B cell (primary cell): ENCODE measurements around the gene TBC1D14. TPM values are rescaled to one million over a fixed set of nuclear protein-coding genes. Genes with fewer than 3 reads are reported as not detected.

Experiments used
- ATAC-seq: fragments of 200-7000 bp; cut with Tn5 transposase; one replicate; pipeline ENCODE4 v1.10.0; 2021; ENCODE audit warnings: low read depth, mild to moderate bottlenecking, moderate number of reproducible peaks, moderate library complexity
- CTCF ChIA-PET: fragments of 350-600 bp; sonication (Branson Sonifier 250); formaldehyde crosslinking; loops from one replicate; lab custom pipeline; 2021; ENCODE audit warnings: antibody characterized with exemption, inconsistent platforms; lab: Charles Lee
- POLR2A ChIA-PET: fragments of 350-600 bp; sonication (Branson Sonifier 250); formaldehyde crosslinking; loops from one replicate; lab custom pipeline; 2021; ENCODE audit warnings: antibody characterized with exemption; lab: Charles Lee
- DNase-seq: peaks from one replicate; pipeline ENCODE4 v3.0.0; 2013
- H2AFZ ChIP-seq: 2 replicates; pipeline ENCODE4 v1.6.1; 2012; ENCODE audit warnings: mild to moderate bottlenecking, low read depth, low read length; ENCODE audit not compliant: insufficient read depth, poor library complexity, severe bottlenecking
- H3K27ac ChIP-seq, 2 donors: 1 replicate in 1 of 2; 2 replicates in 1 of 2; pipeline ENCODE4 v1.5.1; 2012 to 2013; ENCODE audit warnings: low read length in 2 of 2, mild to moderate bottlenecking in 2 of 2, moderate library complexity in 1 of 2
- H3K27me3 ChIP-seq, 4 experiments: fragments of 200-600 bp in 1 of 4; sonication (generic) in 1 of 4; replicated peaks in 1 of 4; 1 replicate in 2 of 4; 2 replicates in 2 of 4; pipeline versions ENCODE4 v1.6.1 to v1.7.0; 2013 to 2016; ENCODE audit warnings: low read length in 3 of 4, mild to moderate bottlenecking in 2 of 4, mixed read lengths in 1 of 4, moderate library complexity in 1 of 4; ENCODE audit not compliant: insufficient read depth in 4 of 4, control insufficient read depth in 3 of 4; ENCODE audit errors: control extremely low read depth in 1 of 4
- H3K36me3 ChIP-seq, 2 experiments: replicated peaks in 1 of 2; 1 replicate in 1 of 2; 2 replicates in 1 of 2; pipeline versions ENCODE4 v1.6.1 to v1.7.1; 2013; ENCODE audit warnings: low read length in 1 of 2; ENCODE audit not compliant: insufficient read depth in 2 of 2, control insufficient read depth in 1 of 2; ENCODE audit errors: control extremely low read depth in 1 of 2, extremely low read depth in 1 of 2
- H3K4me1 ChIP-seq, 2 donors: fragments of 200-600 bp in 1 of 2; sonication (generic) in 1 of 2; 1 replicate in 1 of 2; 2 replicates in 1 of 2; pipeline versions ENCODE4 v1.5.1 to v1.6.1; 2013 to 2017; ENCODE audit warnings: low read length in 2 of 2; ENCODE audit not compliant: control insufficient read depth in 2 of 2, insufficient read depth in 2 of 2
- H3K4me2 ChIP-seq: replicated peaks from 2 replicates; pipeline ENCODE3; 2012; ENCODE audit warnings: mild to moderate bottlenecking, low read depth, low read length; ENCODE audit not compliant: poor library complexity, severe bottlenecking
- H3K4me3 ChIP-seq, 5 experiments: fragments of 200-600 bp in 1 of 5; sonication (generic) in 1 of 5; 1 replicate in 3 of 5; 2 replicates in 2 of 5; pipeline versions ENCODE4 v1.5.1 to v1.7.0; 2011 to 2016; ENCODE audit warnings: low read length in 4 of 5, mild to moderate bottlenecking in 4 of 5, low read depth in 2 of 5, control low read depth in 1 of 5, moderate library complexity in 1 of 5; ENCODE audit not compliant: insufficient read depth in 1 of 5; ENCODE audit errors: control extremely low read depth in 1 of 5, extremely low read depth in 1 of 5
- H3K79me2 ChIP-seq: fragments of 200-600 bp; sonication (generic); one replicate; pipeline ENCODE4 v1.6.0; 2016; ENCODE audit warnings: low read length; ENCODE audit not compliant: control insufficient read depth, insufficient read depth
- H3K9ac ChIP-seq: fragments of 200-600 bp; sonication (generic); 2 replicates; pipeline ENCODE4 v1.6.1; 2017; ENCODE audit warnings: mild to moderate bottlenecking, low read length, moderate library complexity
- H3K9me3 ChIP-seq, 3 donors: one replicate each; pipeline versions ENCODE4 v1.6.1 to v1.7.1; 2013; ENCODE audit warnings: low read length in 2 of 3; ENCODE audit not compliant: control insufficient read depth in 2 of 3, insufficient read depth in 1 of 3; ENCODE audit errors: control extremely low read depth in 1 of 3
- H4K20me1 ChIP-seq: 2 replicates; pipeline ENCODE4 v1.6.0; 2012; ENCODE audit warnings: mild to moderate bottlenecking, low read length; ENCODE audit not compliant: insufficient read depth, control insufficient read depth, poor library complexity, severe bottlenecking
- H3K27ac Mint-ChIP-seq: one replicate; pipeline ENCODE4 v1.8.0; 2021; ENCODE audit warnings: mixed read lengths
- H3K27me3 Mint-ChIP-seq: one replicate; pipeline ENCODE4 v1.8.0; 2021; ENCODE audit warnings: mixed read lengths
- H3K4me1 Mint-ChIP-seq: one replicate; pipeline ENCODE4 v1.8.0; 2021; ENCODE audit warnings: mixed read lengths
- H3K4me3 Mint-ChIP-seq: one replicate; pipeline ENCODE4 v1.8.0; 2021; ENCODE audit warnings: mixed read lengths
- H3K9me3 Mint-ChIP-seq: one replicate; pipeline ENCODE4 v1.8.0; 2022; ENCODE audit warnings: mixed read lengths; ENCODE audit not compliant: insufficient read depth
- EZH2 ChIP-seq: IDR thresholded peaks from 2 replicates; pipeline ENCODE4 v1.6.1; 2012; ENCODE audit warnings: borderline replicate concordance, low read depth, mild to moderate bottlenecking, moderate library complexity, low read length; ENCODE audit not compliant: insufficient read depth, poor library complexity, severe bottlenecking
- WGBS: methylation state at CpG from one replicate; pipeline ENCODE4 v1.1.5; 2013; ENCODE audit warnings: missing lambda C conversion rate; ENCODE audit not compliant: insufficient coverage; 5-methylcytosine and 5-hydroxymethylcytosine counted together
- intact Hi-C: fragments of 100-400 bp; cut with micrococcal nuclease; formaldehyde crosslinking; loops from one replicate; pipeline ENCODE4 v1.10.0; 2022
- polyA plus RNA-seq: library from polyadenylated mRNA; depleted of rRNA; stranded (reverse); fragments of >200 nt; gene quantifications from 2 replicates; pipeline ENCODE4 v1.2.3, GENCODE V29; 2012
- total RNA-seq, 2 donors: library from RNA; stranded (reverse); fragments of 120-200 nt in 1 of 2; gene quantifications; 1 replicate in 1 of 2; 2 replicates in 1 of 2; pipeline versions ENCODE4 v1.2.3 to v1.2.4, GENCODE V29; 2013 to 2022
- TF ChIP-seq, protein P1 (sequence below): fragments of 200-600 bp; IDR thresholded peaks from one replicate; pipeline ENCODE4 v1.8.0; 2022; ENCODE audit warnings: antibody characterized with exemption, mild to moderate bottlenecking

Gene TBC1D14
- total and polyA plus RNA-seq, 2 donors (not counting 1 experiment from before 2014, with no cell fraction given): 21.9 to 42.0 TPM

- H3K27ac Mint-ChIP-seq: no peak overlapping the region
- WGBS: 100% methylated on average over 1 of the region's 6 CpGs
These were observed 47.5 kb downstream of the TBC1D14 start for GRCh38 chr4:6957148-6957520.

GRCh38 chr4:6957994-6958393 lies 48.4 kb downstream of the TBC1D14 start:
- H3K4me3 ChIP-seq: no peak overlapping the region
- peaks cover 95% of the 10 kb centered on the region for H3K79me2 ChIP-seq
- peaks cover 20% of the 10 kb centered on the region for H3K4me1 Mint-ChIP-seq
- H3K27ac ChIP-seq: no peak overlapping the region
- no peak for DNase-seq
- H3K9me3 ChIP-seq: no peaks in the 10 kb centered on the region
- no peaks in the 10 kb centered on the region for H3K9me3 Mint-ChIP-seq
- WGBS: 84% methylated on average over 2 of the region's 5 CpGs
- H4K20me1 ChIP-seq: peaks cover 49% of the 10 kb centered on the region
- H3K36me3 ChIP-seq: peaks cover 0 to 3% of the 10 kb centered on the region in 2 experiments
- peaks cover 17 to 25% of the 10 kb centered on the region in 2 donors for H3K4me1 ChIP-seq
- H3K27ac Mint-ChIP-seq: no peak overlapping the region
- TF ChIP-seq EZH2: no peak
- TF ChIP-seq, protein P1, sequence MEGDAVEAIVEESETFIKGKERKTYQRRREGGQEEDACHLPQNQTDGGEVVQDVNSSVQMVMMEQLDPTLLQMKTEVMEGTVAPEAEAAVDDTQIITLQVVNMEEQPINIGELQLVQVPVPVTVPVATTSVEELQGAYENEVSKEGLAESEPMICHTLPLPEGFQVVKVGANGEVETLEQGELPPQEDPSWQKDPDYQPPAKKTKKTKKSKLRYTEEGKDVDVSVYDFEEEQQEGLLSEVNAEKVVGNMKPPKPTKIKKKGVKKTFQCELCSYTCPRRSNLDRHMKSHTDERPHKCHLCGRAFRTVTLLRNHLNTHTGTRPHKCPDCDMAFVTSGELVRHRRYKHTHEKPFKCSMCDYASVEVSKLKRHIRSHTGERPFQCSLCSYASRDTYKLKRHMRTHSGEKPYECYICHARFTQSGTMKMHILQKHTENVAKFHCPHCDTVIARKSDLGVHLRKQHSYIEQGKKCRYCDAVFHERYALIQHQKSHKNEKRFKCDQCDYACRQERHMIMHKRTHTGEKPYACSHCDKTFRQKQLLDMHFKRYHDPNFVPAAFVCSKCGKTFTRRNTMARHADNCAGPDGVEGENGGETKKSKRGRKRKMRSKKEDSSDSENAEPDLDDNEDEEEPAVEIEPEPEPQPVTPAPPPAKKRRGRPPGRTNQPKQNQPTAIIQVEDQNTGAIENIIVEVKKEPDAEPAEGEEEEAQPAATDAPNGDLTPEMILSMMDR: no peak
- intact Hi-C loops: no loop called here
- POLR2A ChIA-PET: no interaction called here
- no peak overlapping the region for H3K9ac ChIP-seq
- no peak overlapping the region for H2AFZ ChIP-seq
- no peaks in the 10 kb centered on the region for H3K27me3 Mint-ChIP-seq
- CTCF ChIA-PET: interaction anchor here (0.6 kb wide), 1 partner anchor 264 kb away, joined by 4 read pairs; no protein-coding TSS in a partner anchor
- ATAC-seq: no peak
- no peak overlapping the region for H3K4me2 ChIP-seq
- no peaks in the 10 kb centered on the region for H3K27me3 ChIP-seq
- H3K4me3 Mint-ChIP-seq: no peak overlapping the region

More at GRCh38 chr4:6957148-6957520, 47.5 kb downstream of the TBC1D14 start:
- peaks cover 16% of the 10 kb centered on the region for H3K4me1 Mint-ChIP-seq
- peaks cover 95% of the 10 kb centered on the region for H3K79me2 ChIP-seq
- H3K27ac ChIP-seq: no peak overlapping the region
- no peak overlapping the region for H3K4me3 Mint-ChIP-seq
- peaks cover 0 to 3% of the 10 kb centered on the region in 2 experiments for H3K36me3 ChIP-seq
- H3K4me3 ChIP-seq: no peak overlapping the region
- peaks cover 13 to 22% of the 10 kb centered on the region in 2 donors for H3K4me1 ChIP-seq
- H3K9ac ChIP-seq: no peak overlapping the region
- H4K20me1 ChIP-seq: peaks cover 55% of the 10 kb centered on the region
- intact Hi-C loops: no loop called here
- CTCF ChIA-PET: no interaction called here
- H3K9me3 Mint-ChIP-seq: no peaks in the 10 kb centered on the region
- H3K27me3 Mint-ChIP-seq: no peaks in the 10 kb centered on the region
- H3K4me2 ChIP-seq: no peak overlapping the region
- no peaks in the 10 kb centered on the region for H3K27me3 ChIP-seq
- POLR2A ChIA-PET: no interaction called here
- ATAC-seq: no peak
- TF ChIP-seq EZH2: no peak
- TF ChIP-seq, protein P1: no peak
- no peak for DNase-seq
- H2AFZ ChIP-seq: no peak overlapping the region
- no peaks in the 10 kb centered on the region for H3K9me3 ChIP-seq
